Natural killer cell treated with Interleukin-12 subunit alpha and Interleukin-12 subunit beta and Interleukin-15 and Interleukin-18, amount 100 ng/mL, for 72 hours (primary cell): ENCODE measurements around the gene ZNF385C. TPM values are rescaled to one million over a fixed set of nuclear protein-coding genes. Genes with fewer than 3 reads are reported as not detected.
"Not testable (repeated sequence)": the region's sequence is repeated elsewhere in the genome, so short reads cannot be mapped to it uniquely, and the experiment has no call there.

Source experiments
- ATAC-seq, 2 donors: fragments of 150-1000 bp; cut with Tn5 transposase in 1 of 2; sonication (Bioruptor Pico), chemical (Tn5 transposase) in 1 of 2; 2 replicates each; pipeline ENCODE4 v1.10.0; 2021
- DNase-seq: peaks from one replicate; pipeline ENCODE4 v3.0.0; 2022; ENCODE audit warnings: low spot score
- H3K27ac Mint-ChIP-seq, 2 donors: 1 replicate in 1 of 2; 2 replicates in 1 of 2; pipeline ENCODE4 v1.8.0; 2022; ENCODE audit warnings: mixed read lengths in 2 of 2, mild to moderate bottlenecking in 1 of 2, moderate library complexity in 1 of 2
- H3K27me3 Mint-ChIP-seq, 2 donors: 1 replicate in 1 of 2; 2 replicates in 1 of 2; pipeline ENCODE4 v1.8.0; 2022; ENCODE audit warnings: mixed read lengths in 2 of 2
- H3K36me3 Mint-ChIP-seq: one replicate; pipeline ENCODE4 v1.8.0; 2022; ENCODE audit warnings: mixed read lengths
- H3K4me1 Mint-ChIP-seq, 2 donors: 1 replicate in 1 of 2; 2 replicates in 1 of 2; pipeline ENCODE4 v1.8.0; 2022; ENCODE audit warnings: low read depth in 2 of 2, mixed read lengths in 2 of 2, mild to moderate bottlenecking in 1 of 2
- H3K4me3 Mint-ChIP-seq: one replicate; pipeline ENCODE4 v1.8.0; 2022; ENCODE audit warnings: mixed read lengths
- H3K9me3 Mint-ChIP-seq: 2 replicates; pipeline ENCODE4 v1.8.0; 2022; ENCODE audit warnings: mixed read lengths
- total RNA-seq, 2 donors: library from RNA; stranded (reverse); gene quantifications; one replicate each; pipeline ENCODE4 v1.2.3, GENCODE V29; 2022

ZNF385C gene
- total RNA-seq, 2 donors from 2014 or later: not detected

DNA sequence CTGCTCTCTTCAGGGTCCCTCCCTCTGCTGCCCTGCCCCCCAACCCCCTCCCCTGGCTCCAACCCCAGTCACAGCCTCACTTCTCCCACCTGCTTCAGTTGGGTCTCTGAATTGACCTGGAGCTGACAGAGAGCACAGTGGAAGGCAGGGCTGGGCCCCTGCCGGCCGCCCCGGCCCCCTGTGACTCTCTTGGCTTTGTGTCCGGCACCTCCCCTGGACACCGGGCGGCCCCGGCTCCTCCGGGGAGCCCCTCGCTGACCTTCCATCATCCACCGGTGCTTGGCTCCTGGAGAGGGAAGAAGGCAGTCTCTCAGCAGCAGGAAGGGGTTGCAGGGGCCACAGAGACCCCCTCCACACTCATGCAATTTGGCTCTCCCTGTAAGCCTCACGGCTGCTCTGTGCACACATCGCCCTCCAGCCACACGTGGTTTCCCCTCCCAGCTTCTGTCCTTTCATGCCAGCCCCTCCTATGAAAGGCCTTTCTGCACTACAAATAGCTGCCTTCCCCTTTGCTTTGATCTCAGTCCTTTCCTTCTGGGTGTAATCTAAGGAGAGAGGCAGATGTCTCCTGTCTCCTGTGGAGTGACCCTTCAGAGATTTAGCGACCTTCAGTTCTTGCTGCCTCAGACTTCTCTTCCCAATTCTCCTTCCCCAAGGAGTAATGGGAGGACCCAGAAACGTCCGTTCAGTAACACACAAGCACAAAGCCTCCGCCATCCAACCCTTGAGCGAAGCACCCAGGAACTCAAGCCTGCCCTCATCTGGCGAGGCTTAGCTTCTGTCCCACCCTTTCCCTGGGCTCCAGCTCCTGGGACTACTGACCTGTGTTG lies 70.1 kb downstream of the ZNF385C start:
- peaks cover 6 to 8% of the 10 kb centered on the region in 2 donors for H3K4me1 Mint-ChIP-seq
- no peak overlapping the region for H3K27ac Mint-ChIP-seq
- H3K4me3 Mint-ChIP-seq: no peak overlapping the region
- no peaks in the 10 kb centered on the region for H3K36me3 Mint-ChIP-seq
- H3K27me3 Mint-ChIP-seq: peaks cover 0 to 3% of the 10 kb centered on the region in 2 donors
- DNase-seq (no peak), ATAC-seq (no peak)
- no peaks in the 10 kb centered on the region for H3K9me3 Mint-ChIP-seq

DNA sequence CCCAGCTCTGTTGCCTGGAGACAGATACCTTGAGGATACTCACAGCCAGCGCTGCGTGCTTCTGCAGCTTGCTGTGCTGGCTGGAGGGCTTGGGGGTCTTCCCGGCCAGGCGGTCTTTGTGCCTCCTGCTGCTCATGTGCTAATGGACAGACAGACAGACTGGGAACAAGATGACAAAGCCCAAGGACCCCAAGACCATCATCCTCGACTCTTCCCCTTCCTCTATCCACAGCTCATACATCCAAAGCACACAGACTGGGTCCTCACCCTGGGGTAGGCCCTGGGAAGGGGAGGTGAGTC lies 70.7 kb downstream of the ZNF385C start:
- DNase-seq: no peak
- Mint-ChIP-seq H3K27ac (no peak overlapping the region), H3K36me3 (no peaks in the 10 kb centered on the region), H3K9me3 (no peaks in the 10 kb centered on the region), H3K27me3 (peaks cover 0 to 3% of the 10 kb centered on the region in 2 donors), H3K4me3 (no peak overlapping the region), H3K4me1 (peaks cover 6 to 8% of the 10 kb centered on the region in 2 donors)
- ATAC-seq: no peak

DNA sequence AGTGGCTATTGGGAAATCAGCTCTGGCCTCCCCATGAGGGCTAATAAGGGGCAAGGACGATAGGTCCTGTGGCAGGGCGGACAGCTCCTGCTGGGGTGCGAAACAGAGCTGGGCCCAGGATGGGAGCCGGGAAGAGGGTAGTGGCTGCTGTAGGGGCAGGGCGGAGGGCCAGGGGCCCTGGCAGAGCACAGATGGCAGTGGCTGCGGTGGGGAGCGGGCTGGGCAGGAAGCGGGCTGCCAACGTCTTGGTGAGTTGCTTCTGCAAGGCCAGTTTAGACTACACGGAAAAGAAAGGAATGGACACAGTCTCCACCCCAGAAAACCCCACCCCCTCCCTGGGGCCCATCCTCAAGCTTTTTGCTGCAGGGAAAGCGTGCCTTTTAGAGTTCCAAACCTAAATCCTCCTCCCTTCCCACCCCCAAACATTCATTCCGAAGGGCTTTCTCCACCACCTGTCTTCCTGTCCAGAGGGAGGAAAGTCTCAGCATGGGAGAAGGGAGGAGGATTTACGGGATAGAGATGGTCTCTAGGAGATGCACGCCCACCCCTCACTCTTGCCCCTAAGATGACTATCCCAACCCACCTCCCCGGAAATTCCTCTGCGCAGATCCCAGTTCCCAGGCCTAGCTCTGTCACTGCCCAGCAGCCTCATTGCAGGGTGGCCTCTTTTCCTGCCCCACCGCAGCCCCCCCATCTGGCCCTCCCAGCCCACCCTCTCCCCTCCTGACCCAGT lies 71.2 kb downstream of the ZNF385C start:
- H3K27me3 Mint-ChIP-seq: peaks cover 0 to 3% of the 10 kb centered on the region in 2 donors
- no peak overlapping the region for H3K4me3 Mint-ChIP-seq
- H3K27ac Mint-ChIP-seq: no peak overlapping the region
- H3K9me3 Mint-ChIP-seq: no peaks in the 10 kb centered on the region
- no peaks in the 10 kb centered on the region for H3K36me3 Mint-ChIP-seq
- no peak for ATAC-seq
- H3K4me1 Mint-ChIP-seq: peaks cover 6 to 10% of the 10 kb centered on the region in 2 donors
- no peak for DNase-seq

DNA sequence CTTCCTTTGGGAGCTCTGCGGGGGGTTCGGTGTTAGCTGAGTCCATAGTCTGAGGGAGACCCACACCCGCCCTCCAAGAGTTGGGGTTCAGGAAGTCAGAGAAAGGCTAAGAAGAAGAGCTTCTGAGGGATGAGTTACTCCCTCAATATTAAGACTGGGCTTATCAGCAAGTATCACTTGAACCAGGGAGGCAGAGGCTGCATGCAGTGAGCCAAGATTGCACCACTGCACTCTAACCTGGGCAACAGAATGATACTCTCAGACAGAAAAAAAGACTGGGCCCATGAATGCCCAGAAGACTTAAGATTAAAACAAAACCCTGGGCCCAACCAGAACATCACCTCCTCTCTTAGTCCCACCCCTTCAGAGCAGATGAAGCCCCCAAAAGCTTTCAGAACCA lies 72.3 kb downstream of the ZNF385C start:
- no peak for ATAC-seq
- no peak for DNase-seq
- Mint-ChIP-seq H3K36me3 (no peaks in the 10 kb centered on the region), H3K27me3 (peaks cover 0 to 3% of the 10 kb centered on the region in 2 donors), H3K4me1 (peaks cover 14 to 17% of the 10 kb centered on the region in 2 donors), H3K27ac (no peak overlapping the region), H3K9me3 (no peaks in the 10 kb centered on the region), H3K4me3 (no peak overlapping the region)

DNA sequence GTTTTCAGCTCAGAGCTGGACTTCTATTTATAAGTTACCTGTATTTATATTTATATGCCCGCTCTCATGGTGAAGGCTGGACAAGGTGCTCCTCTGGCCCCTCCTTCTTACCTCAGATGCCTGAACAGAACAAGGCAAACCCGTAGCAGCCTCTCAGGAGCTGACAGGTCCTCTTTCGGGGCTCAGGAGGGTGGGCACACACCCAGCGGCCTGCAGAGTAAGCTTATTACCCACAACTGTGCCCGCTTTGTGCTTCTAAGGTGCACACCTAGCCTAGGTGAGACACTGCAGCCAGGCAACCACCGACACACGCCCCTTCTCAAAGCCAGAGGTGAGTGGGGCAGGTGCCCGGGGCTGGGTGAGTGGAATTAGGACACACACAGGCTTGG lies 73.1 kb downstream of the ZNF385C start:
- Mint-ChIP-seq H3K36me3 (no peaks in the 10 kb centered on the region), H3K9me3 (no peaks in the 10 kb centered on the region), H3K27me3 (peaks cover 0 to 3% of the 10 kb centered on the region in 2 donors), H3K4me1 (peaks cover 19 to 21% of the 10 kb centered on the region in 2 donors), H3K4me3 (no peak overlapping the region), H3K27ac (peak overlapping the region; percentile 43 to 69)
- ATAC-seq (no peak), DNase-seq (no peak)

DNA sequence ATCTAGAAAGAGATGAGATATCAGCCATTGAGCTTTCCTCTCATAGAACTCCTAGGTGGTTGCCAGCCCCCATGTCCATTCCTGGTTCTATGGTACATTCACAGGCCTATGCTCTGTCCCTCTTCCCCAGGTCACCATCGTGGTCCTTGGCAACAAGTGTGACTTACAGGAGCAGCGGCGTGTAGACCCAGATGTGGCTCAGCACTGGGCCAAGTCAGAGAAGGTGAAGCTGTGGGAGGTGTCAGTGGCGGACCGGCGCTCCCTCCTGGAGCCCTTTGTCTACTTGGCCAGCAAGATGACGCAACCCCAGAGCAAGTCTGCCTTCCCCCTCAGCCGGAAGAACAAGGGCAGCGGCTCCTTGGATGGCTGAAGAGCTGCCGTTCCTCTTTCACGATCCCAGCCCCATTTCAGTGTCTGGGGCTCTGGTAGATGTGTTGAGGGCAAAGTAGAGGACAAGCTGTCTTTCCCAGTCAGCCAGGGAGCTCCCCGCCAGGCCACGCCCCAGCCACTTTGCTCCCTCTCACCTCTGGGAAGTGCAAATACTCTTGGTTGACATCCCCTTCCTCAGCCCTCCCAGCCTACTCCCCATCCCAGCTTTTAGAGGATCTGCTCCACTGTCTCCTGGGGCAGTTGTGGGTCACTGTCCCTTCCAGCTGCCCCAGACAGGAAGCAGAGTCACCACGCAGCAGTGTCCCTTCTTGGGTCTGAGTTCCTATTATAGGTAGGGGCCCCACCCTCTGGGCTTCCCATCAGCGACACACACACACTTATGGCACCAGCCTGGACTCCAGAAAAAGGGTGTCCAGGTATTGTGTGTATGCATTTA lies 74.5 kb downstream of the ZNF385C start:
- H3K9me3 Mint-ChIP-seq: no peaks in the 10 kb centered on the region
- DNase-seq (no peak), ATAC-seq (no peak)
- H3K36me3 Mint-ChIP-seq: no peaks in the 10 kb centered on the region
- peaks cover 0 to 3% of the 10 kb centered on the region in 2 donors for H3K27me3 Mint-ChIP-seq
- peak overlapping the region in 1 of 2 donors; percentile 69 for H3K27ac Mint-ChIP-seq
- H3K4me1 Mint-ChIP-seq: peaks cover 29 to 30% of the 10 kb centered on the region in 2 donors
- no peak overlapping the region for H3K4me3 Mint-ChIP-seq

DNA sequence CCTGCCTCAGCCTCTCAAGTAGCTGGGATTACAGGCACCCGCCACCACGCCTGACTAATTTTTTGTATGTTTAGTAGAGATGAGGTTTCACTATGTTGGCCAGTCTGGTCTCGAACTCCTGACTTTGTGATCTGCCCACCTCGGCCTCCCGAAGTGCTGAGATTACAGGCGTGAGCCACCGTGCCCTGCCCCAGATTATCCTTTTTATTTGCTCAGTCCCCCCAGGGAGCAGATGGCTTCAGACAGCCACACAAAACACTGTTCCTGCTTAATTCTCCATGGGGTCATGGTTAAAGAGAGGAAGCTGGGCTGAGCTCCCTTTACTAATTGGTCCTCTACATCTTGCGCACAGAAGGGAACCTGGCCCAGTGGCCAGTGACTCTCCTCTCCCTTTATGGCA lies 77.4 kb downstream of the ZNF385C start:
- not testable (repeated sequence) for H3K36me3 Mint-ChIP-seq, ATAC-seq, DNase-seq, H3K27me3 Mint-ChIP-seq, H3K9me3 Mint-ChIP-seq
- H3K27ac Mint-ChIP-seq: peak overlapping the region; percentile 91 to 99
- peaks cover 45 to 52% of the 10 kb centered on the region in 2 donors for H3K4me1 Mint-ChIP-seq
- peak overlapping the region; percentile 98 for H3K4me3 Mint-ChIP-seq

DNA sequence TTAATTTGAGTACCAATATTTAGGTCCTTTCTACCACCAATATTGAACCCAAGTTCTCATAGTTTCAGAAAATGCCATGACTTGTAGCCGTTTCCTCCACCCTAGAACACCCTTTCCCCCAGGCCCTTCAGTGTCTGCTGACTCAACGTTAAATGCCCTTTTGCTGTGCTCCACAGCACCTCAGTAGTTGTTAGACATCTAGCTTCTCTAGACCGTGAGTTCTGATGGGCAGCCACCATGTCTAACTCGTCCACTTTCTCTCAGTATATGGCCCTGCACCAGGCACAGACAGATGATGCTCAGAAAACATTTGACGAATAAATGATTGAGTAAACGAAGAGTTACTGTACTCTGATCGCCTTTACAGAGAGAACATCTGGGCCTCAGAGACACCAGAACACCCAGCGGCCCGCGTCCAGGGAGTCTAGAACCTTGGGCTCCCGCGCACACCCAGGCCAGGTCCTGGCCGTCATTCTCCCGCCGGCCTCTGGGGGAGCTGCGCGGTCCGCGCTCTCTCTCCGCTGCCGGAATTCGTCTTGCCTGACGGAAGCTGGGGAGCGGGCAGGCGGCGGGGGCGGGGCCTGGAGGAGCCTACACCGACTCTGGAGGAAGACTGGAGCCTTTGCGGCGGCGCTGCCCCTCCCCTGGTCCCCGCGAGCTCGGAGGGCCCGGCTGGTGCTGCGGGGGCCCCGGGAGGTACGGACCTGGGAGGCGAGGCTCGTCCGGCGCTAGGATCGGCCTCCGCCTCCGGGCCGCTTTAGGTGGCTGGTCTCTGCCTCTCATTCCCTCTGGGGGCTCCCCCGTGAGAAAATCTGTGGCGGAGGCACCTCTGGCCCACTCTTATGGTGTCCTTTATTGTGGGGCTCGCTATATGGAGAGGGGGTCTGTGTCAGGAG lies 78.5 kb downstream of the ZNF385C start, which contains the start of gene NKIRAS2:
Gene NKIRAS2, plus strand, starts transcription at position 582 of the 896 bp plus-strand sequence. CDS start 1,488 bp downstream, outside the sequence.
- H3K4me3 Mint-ChIP-seq: peak within 1 kb of the TSS; percentile 98
- peak; percentile 97 for DNase-seq
- peaks cover 49 to 58% of the 10 kb centered on the region in 2 donors for H3K4me1 Mint-ChIP-seq
- peak within 1 kb of the TSS; percentile 99 for H3K27ac Mint-ChIP-seq
- peak; percentile 85 to 90 for ATAC-seq
- H3K9me3 Mint-ChIP-seq: no peaks in the 10 kb centered on the region
- no peaks in the 10 kb centered on the region for H3K27me3 Mint-ChIP-seq
- H3K36me3 Mint-ChIP-seq: peaks cover 7% of the 10 kb centered on the region

DNA sequence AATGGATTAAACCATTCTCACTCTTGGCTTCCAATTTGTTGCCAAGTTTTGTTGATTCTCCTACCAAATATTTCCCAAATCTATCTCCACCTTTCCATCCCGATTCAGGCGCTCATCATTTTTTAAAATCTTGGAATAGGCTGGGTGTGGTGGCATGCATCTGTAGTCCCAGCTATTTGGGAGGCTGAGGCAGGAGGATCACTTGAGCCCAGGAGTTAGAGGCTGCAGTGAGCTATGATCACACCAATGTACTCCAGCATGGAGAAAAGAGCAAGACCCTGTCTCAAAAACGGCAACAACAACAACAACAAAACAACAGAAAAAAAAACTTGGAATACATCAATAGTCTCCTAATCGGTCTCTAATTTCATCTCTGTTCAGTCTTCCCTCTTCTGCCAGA lies 79.3 kb downstream of the ZNF385C start:
- peaks cover 48 to 55% of the 10 kb centered on the region in 2 donors for H3K4me1 Mint-ChIP-seq
- H3K27ac Mint-ChIP-seq: peak overlapping the region; percentile 99
- DNase-seq (no peak), ATAC-seq (no peak)
- H3K9me3 Mint-ChIP-seq: no peaks in the 10 kb centered on the region
- no peaks in the 10 kb centered on the region for H3K27me3 Mint-ChIP-seq
- H3K4me3 Mint-ChIP-seq: peak overlapping the region; percentile 98
- peaks cover 7% of the 10 kb centered on the region for H3K36me3 Mint-ChIP-seq

DNA sequence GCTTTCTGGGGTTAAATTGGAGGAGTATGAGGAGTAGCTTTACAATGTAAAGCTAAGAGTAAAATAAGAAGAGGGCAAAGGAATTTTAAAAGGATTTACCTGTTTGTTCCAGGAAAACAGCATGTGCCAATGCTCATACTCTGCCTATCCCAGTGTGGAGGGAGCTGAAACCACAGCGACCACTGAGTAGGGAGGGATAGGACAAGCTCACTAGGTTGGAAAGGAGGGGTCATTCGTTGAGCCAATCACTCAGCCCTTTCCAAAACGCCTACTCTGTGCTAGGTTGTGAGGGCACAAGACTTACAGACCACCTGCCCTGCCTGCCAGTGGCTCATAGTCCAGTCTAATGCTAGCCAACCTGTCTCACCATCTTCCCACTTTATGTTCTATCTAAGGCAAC lies 79.9 kb downstream of the ZNF385C start:
- Mint-ChIP-seq H3K4me1 (peaks cover 50 to 58% of the 10 kb centered on the region in 2 donors), H3K27me3 (no peaks in the 10 kb centered on the region), H3K36me3 (peaks cover 7% of the 10 kb centered on the region), H3K9me3 (no peaks in the 10 kb centered on the region), H3K27ac (peak overlapping the region; percentile 99), H3K4me3 (peak overlapping the region; percentile 98)
- DNase-seq: no peak
- ATAC-seq: no peak

DNA sequence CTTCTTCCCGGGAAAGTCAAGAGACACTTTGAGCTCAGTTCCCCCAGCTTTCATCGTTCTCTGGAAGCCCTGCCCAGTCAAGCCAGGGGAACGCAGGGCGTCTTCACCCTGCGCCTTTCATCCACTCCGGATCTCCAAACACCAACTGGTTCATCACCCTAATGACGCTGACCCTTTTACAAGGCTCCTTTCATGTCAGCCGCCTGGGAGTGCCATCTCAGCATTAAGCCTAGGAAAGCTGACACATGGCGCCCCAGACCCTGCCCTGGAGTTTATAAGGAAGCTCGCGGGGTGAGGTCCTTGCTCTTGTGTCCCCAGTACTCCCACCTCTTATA lies 80.4 kb downstream of the ZNF385C start:
- H3K36me3 Mint-ChIP-seq: peaks cover 7% of the 10 kb centered on the region
- H3K9me3 Mint-ChIP-seq: no peaks in the 10 kb centered on the region
- ATAC-seq: no peak
- peak overlapping the region; percentile 99 for H3K27ac Mint-ChIP-seq
- DNase-seq: no peak
- peaks cover 53 to 62% of the 10 kb centered on the region in 2 donors for H3K4me1 Mint-ChIP-seq
- H3K4me3 Mint-ChIP-seq: peak overlapping the region; percentile 98
- H3K27me3 Mint-ChIP-seq: no peaks in the 10 kb centered on the region

DNA sequence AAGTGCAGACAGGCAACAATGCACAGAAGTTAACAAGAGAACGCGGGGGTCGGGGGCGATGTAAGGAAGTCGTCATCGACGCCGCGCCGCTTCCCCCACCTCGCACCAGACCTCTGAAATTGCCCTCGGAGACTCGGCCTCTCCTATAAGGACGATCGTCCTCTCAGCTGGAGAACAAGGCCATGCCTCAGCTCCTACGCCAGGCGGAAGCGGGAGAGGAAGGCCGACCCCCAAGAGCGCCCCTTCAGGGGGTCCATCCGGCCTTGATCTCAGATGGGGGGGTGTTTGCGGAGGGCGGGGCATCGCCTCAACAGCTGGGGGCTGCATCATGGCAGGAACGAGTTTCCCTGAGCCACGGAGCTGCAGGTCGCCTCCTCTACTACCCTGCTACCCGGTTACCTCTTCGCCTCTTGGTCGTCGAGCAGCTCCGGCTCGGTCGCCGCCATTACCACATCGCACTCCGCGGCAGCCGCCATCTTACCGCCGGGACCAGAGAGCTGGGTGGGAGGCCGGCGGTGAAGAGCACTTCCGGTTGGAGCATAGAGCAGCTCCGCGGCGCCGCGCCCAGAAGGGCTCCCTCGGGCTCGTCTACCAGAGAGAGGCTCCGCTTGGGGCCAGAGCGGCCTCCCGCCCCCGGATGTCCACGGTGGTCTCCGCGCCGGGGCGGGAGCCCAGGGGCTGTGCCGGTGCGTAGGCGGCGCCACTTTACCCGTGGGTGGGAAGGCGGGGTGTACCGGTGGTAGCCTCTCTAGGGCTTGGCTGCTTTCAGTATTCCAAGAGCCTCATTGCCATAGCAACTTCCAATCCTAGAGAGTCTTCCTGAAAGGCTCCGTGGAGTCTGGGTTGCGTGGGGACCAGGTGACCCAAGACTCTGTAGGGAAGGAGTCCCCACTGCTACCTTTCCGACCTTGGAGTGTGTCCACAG lies 81.1 kb downstream of the ZNF385C start, which contains the start of gene DNAJC7:
Gene DNAJC7, minus strand, starts transcription at position 499 of the 925 bp plus-strand sequence. Its CDS starts 23 bp downstream, at position 476.
- H3K27me3 Mint-ChIP-seq: no peaks in the 10 kb centered on the region
- H3K36me3 Mint-ChIP-seq: peaks cover 7% of the 10 kb centered on the region
- H3K9me3 Mint-ChIP-seq: no peaks in the 10 kb centered on the region
- H3K4me1 Mint-ChIP-seq: peaks cover 51 to 62% of the 10 kb centered on the region in 2 donors
- ATAC-seq: peak; percentile 94
- H3K27ac Mint-ChIP-seq: peak within 1 kb of the TSS; percentile 99
- peak; percentile 93 for DNase-seq
- H3K4me3 Mint-ChIP-seq: peak within 1 kb of the TSS; percentile 98
